Mucosa of gallbladder (tissue), 1 donor: ENCODE measurements around the gene CDC42EP1. TPM values are rescaled to one million over a fixed set of nuclear protein-coding genes. Genes with fewer than 3 reads are reported as not detected.
A peak's percentile ranks its signal among the peaks of the same experiment; 100 is the strongest.

Source experiments
- DNase-seq: peaks from one replicate; pipeline ENCODE4 v3.0.0-alpha.2; 2020; ENCODE audit warnings: low spot score
- total RNA-seq: library from RNA; stranded (reverse); gene quantifications from one replicate; pipeline ENCODE4 v1.2.1, GENCODE V29; 2021
- donor health status: DM: no; HTN: no; CAD: no.

The CDC42EP1 gene
- total RNA-seq, 1 donor from 2014 or later: 186 TPM

DNA sequence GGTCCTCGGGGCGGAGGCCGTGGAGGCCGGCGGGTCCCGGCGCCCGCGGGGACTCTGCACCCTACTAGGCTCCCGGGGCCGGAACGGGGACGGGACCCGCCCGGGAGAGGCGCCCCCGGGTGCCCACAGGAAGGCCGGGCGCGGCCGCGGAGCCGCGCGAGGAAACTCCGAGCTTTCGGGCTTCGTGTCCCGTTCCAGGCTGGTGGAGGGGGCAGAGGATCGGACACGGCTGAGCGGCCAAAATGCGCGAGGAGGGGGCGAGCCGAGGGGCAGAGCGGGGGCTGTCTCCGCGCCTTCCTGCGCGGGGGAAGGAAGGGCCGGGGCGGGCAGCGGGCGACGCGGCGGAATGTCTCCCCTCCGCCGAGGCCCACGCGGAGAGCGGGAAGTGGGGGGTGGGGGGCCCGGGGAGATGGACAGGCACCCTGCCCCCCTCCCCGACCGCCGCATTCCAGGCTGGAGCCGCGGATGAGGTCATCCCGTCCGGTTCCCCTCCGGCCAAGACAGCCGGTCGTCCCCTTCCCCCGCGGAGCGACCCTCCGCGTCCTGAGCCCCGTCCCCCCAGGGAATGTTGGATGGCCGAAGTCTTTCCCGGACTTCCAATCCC is 430 bp downstream of the CDC42EP1 start:
- no peak for DNase-seq

GRCh38 chr22:37561212-37562048 is 1.1 kb downstream of the CDC42EP1 start:
- DNase-seq: peak; percentile 93

- DNase-seq: no peak
These were observed 2.0 kb downstream of the CDC42EP1 start for GRCh38 chr22:37562049-37562875.

- peak; percentile 93 for DNase-seq
These were observed 3.1 kb downstream of the CDC42EP1 start for GRCh38 chr22:37563153-37564081.

DNA sequence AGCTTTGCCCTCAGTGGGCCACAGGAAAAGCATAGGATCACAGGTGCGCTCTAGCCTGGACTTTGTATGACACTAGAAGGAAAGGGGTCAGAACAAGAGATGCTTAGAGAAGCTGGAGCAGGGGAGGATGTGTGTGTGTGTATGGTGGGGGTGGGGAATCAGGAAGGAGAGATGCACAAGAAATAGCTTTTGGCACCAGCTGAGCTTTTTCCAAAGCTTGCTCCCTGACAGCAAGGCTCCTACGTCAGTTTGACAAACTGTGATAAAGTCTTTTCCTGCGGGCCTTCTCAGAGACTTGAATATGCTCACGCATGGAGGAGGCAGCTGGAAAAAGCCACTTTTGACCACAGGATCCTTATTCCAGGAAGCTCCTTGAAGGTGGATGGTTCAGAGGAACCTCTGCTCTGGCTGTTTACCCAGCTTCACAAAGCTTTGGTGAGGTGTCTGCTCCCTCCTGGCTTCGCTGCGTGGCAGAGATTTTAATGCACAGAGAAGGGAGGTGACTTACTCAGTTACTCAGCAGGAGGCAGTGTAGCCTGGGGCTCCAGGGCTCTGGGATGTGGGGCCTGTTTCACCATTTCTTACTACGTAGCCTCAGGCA is 3.9 kb downstream of the CDC42EP1 start:
- no peak for DNase-seq

- no peak for DNase-seq
These were observed 5.5 kb downstream of the CDC42EP1 start for GRCh38 chr22:37565830-37566229.

GRCh38 chr22:37566329-37566837 is 6.1 kb downstream of the CDC42EP1 start:
- no peak for DNase-seq

- DNase-seq: peak; percentile 90
These were observed 6.9 kb downstream of the CDC42EP1 start for GRCh38 chr22:37566903-37567798.

DNA sequence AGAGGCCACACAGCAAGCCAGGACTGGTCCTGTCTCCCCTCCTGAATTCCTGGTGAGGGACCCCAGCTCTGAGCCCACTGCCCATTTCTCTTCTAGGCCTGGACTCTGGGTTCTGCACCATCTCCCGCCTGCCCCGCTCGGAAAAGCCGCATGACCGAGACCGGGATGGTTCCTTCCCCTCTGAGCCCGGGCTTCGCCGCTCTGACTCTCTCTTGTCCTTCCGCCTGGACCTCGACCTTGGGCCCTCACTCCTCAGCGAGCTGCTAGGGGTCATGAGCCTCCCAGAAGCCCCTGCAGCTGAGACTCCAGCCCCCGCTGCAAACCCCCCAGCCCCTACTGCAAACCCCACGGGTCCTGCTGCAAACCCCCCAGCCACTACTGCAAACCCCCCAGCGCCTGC is 7.7 kb downstream of the CDC42EP1 start:
- no peak for DNase-seq

GRCh38 chr22:37568448-37569008 is 8.2 kb downstream of the CDC42EP1 start:
- no peak for DNase-seq

- DNase-seq: peak; percentile 87
These were observed 9.0 kb downstream of the CDC42EP1 start for GRCh38 chr22:37569009-37569920.

- peak; percentile 64 for DNase-seq
These were observed 9.8 kb downstream of the CDC42EP1 start for GRCh38 chr22:37569921-37570660.

- DNase-seq: no peak
These were observed 10.3 kb downstream of the CDC42EP1 start for GRCh38 chr22:37570661-37570976.

GRCh38 chr22:37571258-37571991 is 11.1 kb downstream of the CDC42EP1 start:
- DNase-seq: no peak

- DNase-seq: no peak
These were observed 11.7 kb downstream of the CDC42EP1 start for GRCh38 chr22:37571992-37572373.

- no peak for DNase-seq
These were observed 15.3 kb downstream of the CDC42EP1 start for GRCh38 chr22:37575490-37576003.

- no peak for DNase-seq
These were observed 17.7 kb downstream of the CDC42EP1 start for GRCh38 chr22:37578002-37578401.
